Psoas muscle (tissue), 8 donors: Measurements from ENCODE around the gene PCDHA11. TPM values are rescaled to one million over a fixed set of nuclear protein-coding genes. Genes with fewer than 3 reads are reported as not detected.

Experiments used
- ATAC-seq, 4 donors: fragments of 200-7000 bp; cut with Tn5 transposase; one replicate each; pipeline ENCODE4 v1.9.1; 2020; ENCODE audit warnings: moderate library complexity in 3 of 4, mild to moderate bottlenecking in 2 of 4
- DNase-seq, 2 donors: peaks; one replicate each; pipeline ENCODE4 v3.0.0-alpha.2; 2020
- H3K27ac ChIP-seq: fragments of 200-600 bp; one replicate; pipeline ENCODE4 v1.8.0; 2022
- H3K27me3 ChIP-seq, 3 donors: fragments of 200-600 bp in 1 of 3; one replicate each; pipeline versions ENCODE4 v1.6.1 to v1.8.0; 2013 to 2022; ENCODE audit warnings: low read length in 2 of 3, mild to moderate bottlenecking in 2 of 3, moderate library complexity in 1 of 3; ENCODE audit not compliant: insufficient read depth in 3 of 3
- H3K36me3 ChIP-seq, 2 donors: fragments of 200-600 bp in 1 of 2; one replicate each; pipeline versions ENCODE4 v1.6.1 to v1.8.0; 2013 to 2022; ENCODE audit warnings: low read depth in 1 of 2, mild to moderate bottlenecking in 1 of 2, moderate library complexity in 1 of 2; ENCODE audit not compliant: insufficient read depth in 1 of 2
- H3K4me1 ChIP-seq: fragments of 200-600 bp; one replicate; pipeline ENCODE4 v1.8.0; 2022
- H3K4me3 ChIP-seq: fragments of 200-600 bp; one replicate; pipeline ENCODE4 v1.8.0; 2022; ENCODE audit warnings: mild to moderate bottlenecking
- H3K9me3 ChIP-seq: fragments of 200-600 bp; one replicate; pipeline ENCODE4 v1.8.0; 2022
- WGBS, 3 donors: extraction: QIAGEN DNeasy Blood & Tissue Kit; methylation state at CpG; one replicate each; pipeline versions ENCODE4 v1.1.6 to v1.1.7; 2013; 5-methylcytosine and 5-hydroxymethylcytosine counted together
- intact Hi-C, 2 donors: fragments of 100-400 bp; cut with DNase I; formaldehyde crosslinking; loops; one replicate each; pipeline versions ENCODE4 v1.11.0 to v1.14.2; 2022
- polyA plus RNA-seq, 3 donors: library from polyadenylated mRNA; stranded (reverse); fragments of 200-250 nt; gene quantifications; one replicate each; pipeline ENCODE4 v1.2.3, GENCODE V29; 2013
- total RNA-seq, 4 donors: library from RNA; stranded (reverse); fragmentation: NEBNext Ultra II Directional in 2 of 4; extraction: Animal tissue kit (Norgen Biotek cat#: 25700) in 2 of 4; gene quantifications; one replicate each; pipeline versions ENCODE4 v1.2.1 to v1.2.4, GENCODE V29; 2021 to 2023
- TF ChIP-seq, protein P1 (sequence below): fragments of 200-600 bp; IDR thresholded peaks from one replicate; pipeline ENCODE4 v1.8.0; 2022; ENCODE audit warnings: antibody characterized with exemption
- donor health status: healthy with polysubstance abuse.
- donor health status: DM: no; HTN: no; CAD: no; lungs with moderate emphysema.
- donor health status: Bipolar disorder and iron deficiency.
- donor health status: healthy.
- donor health status: DM: yes; HTN: yes; CAD: no.
- donor health status: DM: no; HTN: no; CAD: no.
- donor health status: DM: no; HTN: no; CAD: no.
- donor health status: DM: yes; HTN: yes; CAD: no.

Gene PCDHA11
- total and polyA plus RNA-seq, 7 donors, result 0.01 to 0.06 (median 0.03) TPM; not detected in 4

DNA sequence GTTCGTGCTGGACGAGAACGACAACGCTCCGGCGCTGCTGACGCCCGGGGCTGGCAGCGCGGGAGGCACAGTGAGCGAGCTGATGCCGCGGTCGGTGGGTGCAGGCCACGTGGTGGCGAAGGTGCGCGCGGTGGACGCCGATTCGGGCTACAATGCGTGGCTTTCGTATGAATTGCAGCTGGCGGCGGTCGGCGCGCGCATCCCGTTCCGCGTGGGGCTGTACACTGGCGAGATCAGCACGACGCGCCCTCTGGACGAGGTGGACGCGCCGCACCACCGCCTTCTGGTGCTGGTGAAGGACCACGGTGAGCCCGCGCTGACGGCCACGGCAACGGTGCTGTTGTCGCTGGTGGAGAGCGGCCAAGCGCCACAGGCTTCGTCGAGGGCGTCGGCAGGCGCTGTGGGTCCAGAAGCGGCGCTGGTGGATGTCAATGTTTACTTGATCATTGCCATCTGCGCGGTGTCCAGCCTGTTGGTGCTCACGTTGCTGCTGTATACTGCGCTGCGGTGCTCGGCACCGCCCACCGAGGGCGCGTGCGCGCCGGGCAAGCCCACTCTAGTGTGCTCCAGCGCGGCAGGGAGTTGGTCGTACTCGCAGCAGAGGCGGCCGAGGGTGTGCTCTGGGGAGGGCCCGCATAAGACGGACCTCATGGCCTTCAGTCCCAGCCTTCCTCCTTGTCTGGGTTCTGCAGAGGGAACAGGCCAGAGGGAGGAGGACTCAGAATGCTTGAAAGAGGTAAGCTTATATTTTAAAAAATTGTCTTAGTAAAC, 15.4 kb downstream of the PCDHA11 start:
- 28 to 41% (median 40%) methylated on average over 74 to 79 of the region's 79 CpGs for WGBS, 3 donors
- DNase-seq (no peak), ATAC-seq (no peak)
- intact Hi-C loops, result no loop called here
- Histone ChIP-seq H3K36me3 (no peaks in the 10 kb centered on the region), H3K27ac (no peak overlapping the region), H3K4me3 (no peak overlapping the region), H3K27me3 (peaks cover 0 to 8% (median 2%) of the 10 kb centered on the region in 3 donors), H3K4me1 (no peaks in the 10 kb centered on the region), H3K9me3 (no peaks in the 10 kb centered on the region)
- TF ChIP-seq, protein P1, sequence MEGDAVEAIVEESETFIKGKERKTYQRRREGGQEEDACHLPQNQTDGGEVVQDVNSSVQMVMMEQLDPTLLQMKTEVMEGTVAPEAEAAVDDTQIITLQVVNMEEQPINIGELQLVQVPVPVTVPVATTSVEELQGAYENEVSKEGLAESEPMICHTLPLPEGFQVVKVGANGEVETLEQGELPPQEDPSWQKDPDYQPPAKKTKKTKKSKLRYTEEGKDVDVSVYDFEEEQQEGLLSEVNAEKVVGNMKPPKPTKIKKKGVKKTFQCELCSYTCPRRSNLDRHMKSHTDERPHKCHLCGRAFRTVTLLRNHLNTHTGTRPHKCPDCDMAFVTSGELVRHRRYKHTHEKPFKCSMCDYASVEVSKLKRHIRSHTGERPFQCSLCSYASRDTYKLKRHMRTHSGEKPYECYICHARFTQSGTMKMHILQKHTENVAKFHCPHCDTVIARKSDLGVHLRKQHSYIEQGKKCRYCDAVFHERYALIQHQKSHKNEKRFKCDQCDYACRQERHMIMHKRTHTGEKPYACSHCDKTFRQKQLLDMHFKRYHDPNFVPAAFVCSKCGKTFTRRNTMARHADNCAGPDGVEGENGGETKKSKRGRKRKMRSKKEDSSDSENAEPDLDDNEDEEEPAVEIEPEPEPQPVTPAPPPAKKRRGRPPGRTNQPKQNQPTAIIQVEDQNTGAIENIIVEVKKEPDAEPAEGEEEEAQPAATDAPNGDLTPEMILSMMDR, result no peak

DNA sequence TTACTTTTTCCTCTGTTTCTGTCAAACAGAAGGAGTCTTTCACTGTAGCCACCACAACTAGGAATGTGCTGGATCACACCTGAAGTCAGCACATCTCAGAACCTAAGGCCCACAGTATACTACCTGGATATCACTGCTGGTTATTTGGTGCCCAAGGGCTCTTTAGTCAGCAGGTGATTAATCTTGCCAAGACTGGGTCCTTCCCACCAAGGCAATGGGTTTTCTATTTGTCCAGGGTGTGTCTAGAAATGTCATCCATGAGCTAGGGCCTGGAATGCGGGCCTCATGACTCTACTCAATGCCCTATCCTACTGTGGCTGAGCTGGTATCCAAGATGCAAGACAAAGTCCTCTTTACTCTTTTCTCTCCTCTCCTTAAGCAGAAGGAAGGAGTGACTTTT, 47.6 kb downstream of the PCDHA11 start:
- intact Hi-C loops, result no loop called here
- ATAC-seq (no peak), DNase-seq (no peak)
- Histone ChIP-seq H3K27me3 (peaks cover 0 to 3% (median 2%) of the 10 kb centered on the region in 3 donors), H3K9me3 (peaks cover 8% of the 10 kb centered on the region), H3K4me3 (no peak overlapping the region), H3K4me1 (no peaks in the 10 kb centered on the region), H3K36me3 (no peaks in the 10 kb centered on the region), H3K27ac (no peak overlapping the region)
- WGBS, 3 donors, result 83 to 90% (median 83%) methylated on average over 1 of the region's 1 CpG
- TF ChIP-seq, protein P1, result no peak

Other genes starting within 250 kb of the PCDHA11 start
- 10 to 100 TPM; 13.9 to 43.9 (median 18.0) TPM for gene CD14, start 235.8 kb upstream of the PCDHA11 start, total RNA-seq
- 1 to 10 TPM; 4.9 to 9.0 (median 7.3) TPM for gene CD14, start 235.8 kb upstream of the PCDHA11 start, polyA plus RNA-seq
- 1 to 10 TPM; 3.6 to 4.9 (median 4.1) TPM for gene TMCO6, start 229.5 kb upstream of the PCDHA11 start, total RNA-seq
- 1 to 10 TPM; 5.2 to 8.1 (median 6.4) TPM for gene TMCO6, start 229.5 kb upstream of the PCDHA11 start, polyA plus RNA-seq
- gene NDUFA2, start 221.3 kb upstream of the PCDHA11 start, total RNA-seq, result 100 to 1,000 TPM in 2 of 4 donors, 10 to 100 TPM in 2; 82.6 to 136 (median 113) TPM
- 100 to 1,000 TPM; 216 to 276 (median 252) TPM for gene NDUFA2, start 221.3 kb upstream of the PCDHA11 start, polyA plus RNA-seq
- 10 to 100 TPM; 74.8 to 99.2 (median 83.4) TPM for gene IK, start 221.1 kb upstream of the PCDHA11 start, total RNA-seq
- gene IK, start 221.1 kb upstream of the PCDHA11 start, polyA plus RNA-seq, result 100 to 1,000 TPM in 1 of 3 donors, 10 to 100 TPM in 2; 96.5 to 169 (median 98.3) TPM
- 10 to 100 TPM in 3 of 4 donors, 1 to 10 TPM in 1; 9.9 to 20.9 (median 13.3) TPM for gene WDR55, start 204.1 kb upstream of the PCDHA11 start, total RNA-seq
- gene WDR55, start 204.1 kb upstream of the PCDHA11 start, polyA plus RNA-seq, result 10 to 100 TPM; 12.3 to 33.4 (median 26.9) TPM
- 1 to 10 TPM in 2 of 4 donors, under 1 TPM in 2; 0.30 to 1.3 (median 0.87) TPM for gene DND1, start 195.4 kb upstream of the PCDHA11 start, total RNA-seq
- 1 to 10 TPM in 1 of 3 donors, under 1 TPM in 2; 0.37 to 1.5 (median 0.61) TPM for gene DND1, start 195.4 kb upstream of the PCDHA11 start, polyA plus RNA-seq
- gene HARS1, start 177.6 kb upstream of the PCDHA11 start, total RNA-seq, result 10 to 100 TPM; 29.5 to 48.1 (median 38.9) TPM
- gene HARS1, start 177.6 kb upstream of the PCDHA11 start, polyA plus RNA-seq, result 10 to 100 TPM; 39.1 to 58.0 (median 45.2) TPM
- 10 to 100 TPM; 19.8 to 35.1 (median 23.2) TPM for gene HARS2, start 177.5 kb upstream of the PCDHA11 start, total RNA-seq
- 10 to 100 TPM; 23.8 to 40.9 (median 38.0) TPM for gene HARS2, start 177.5 kb upstream of the PCDHA11 start, polyA plus RNA-seq
- gene ZMAT2, start 168.5 kb upstream of the PCDHA11 start, total RNA-seq, result 10 to 100 TPM; 44.7 to 54.5 (median 47.5) TPM
- gene ZMAT2, start 168.5 kb upstream of the PCDHA11 start, polyA plus RNA-seq, result 100 to 1,000 TPM in 1 of 3 donors, 10 to 100 TPM in 2; 78.0 to 136 (median 81.4) TPM
- under 1 TPM in 1 of 4 donors, not detected in 3; 0.10 TPM for gene PCDHA1, start 82.8 kb upstream of the PCDHA11 start, total RNA-seq
- not detected for gene PCDHA1, start 82.8 kb upstream of the PCDHA11 start, polyA plus RNA-seq
- under 1 TPM in 1 of 4 donors, not detected in 3; 0.18 TPM for gene PCDHA2, start 74.1 kb upstream of the PCDHA11 start, total RNA-seq
- gene PCDHA2, start 74.1 kb upstream of the PCDHA11 start, polyA plus RNA-seq, result not detected
- under 1 TPM in 1 of 4 donors, not detected in 3; 0.12 TPM for gene PCDHA3, start 67.9 kb upstream of the PCDHA11 start, total RNA-seq
- gene PCDHA3, start 67.9 kb upstream of the PCDHA11 start, polyA plus RNA-seq, result under 1 TPM in 1 of 3 donors, not detected in 2; 0.03 TPM
- gene PCDHA4, start 61.9 kb upstream of the PCDHA11 start, total RNA-seq, result under 1 TPM in 2 of 4 donors, not detected in 2; 0.06 to 0.08 TPM
- under 1 TPM; 0.01 to 0.06 (median 0.01) TPM for gene PCDHA4, start 61.9 kb upstream of the PCDHA11 start, polyA plus RNA-seq
- not detected for gene PCDHA5, start 47.3 kb upstream of the PCDHA11 start, total RNA-seq
- under 1 TPM in 1 of 3 donors, not detected in 2; 0.01 TPM for gene PCDHA5, start 47.3 kb upstream of the PCDHA11 start, polyA plus RNA-seq
- not detected for gene PCDHA6, start 41.0 kb upstream of the PCDHA11 start, total RNA-seq
- gene PCDHA6, start 41.0 kb upstream of the PCDHA11 start, polyA plus RNA-seq, result not detected
- under 1 TPM in 1 of 4 donors, not detected in 3; 0.08 TPM for gene PCDHA7, start 34.7 kb upstream of the PCDHA11 start, total RNA-seq
- under 1 TPM in 2 of 3 donors, not detected in 1; 0.01 to 0.07 TPM for gene PCDHA7, start 34.7 kb upstream of the PCDHA11 start, polyA plus RNA-seq
- gene PCDHA8, start 27.8 kb upstream of the PCDHA11 start, total RNA-seq, result under 1 TPM in 1 of 4 donors, not detected in 3; 0.12 TPM
- gene PCDHA8, start 27.8 kb upstream of the PCDHA11 start, polyA plus RNA-seq, result under 1 TPM in 1 of 3 donors, not detected in 2; 0.01 TPM
- under 1 TPM in 1 of 4 donors, not detected in 3; 0.04 TPM for gene PCDHA9, start 20.6 kb upstream of the PCDHA11 start, total RNA-seq
- under 1 TPM in 1 of 3 donors, not detected in 2; 0.01 TPM for gene PCDHA9, start 20.6 kb upstream of the PCDHA11 start, polyA plus RNA-seq
- gene PCDHA10, start 13.1 kb upstream of the PCDHA11 start, total RNA-seq, result under 1 TPM in 2 of 4 donors, not detected in 2; 0.11 to 0.12 TPM
- under 1 TPM in 1 of 3 donors, not detected in 2; 0.05 TPM for gene PCDHA10, start 13.1 kb upstream of the PCDHA11 start, polyA plus RNA-seq
- gene PCDHA12, start 6.4 kb downstream of the PCDHA11 start, total RNA-seq, result not detected
- gene PCDHA12, start 6.4 kb downstream of the PCDHA11 start, polyA plus RNA-seq, result under 1 TPM in 2 of 3 donors, not detected in 1; 0.01 to 0.06 TPM
- gene PCDHA13, start 13.2 kb downstream of the PCDHA11 start, total RNA-seq, result not detected
- not detected for gene PCDHA13, start 13.2 kb downstream of the PCDHA11 start, polyA plus RNA-seq
- gene PCDHAC1, start 57.3 kb downstream of the PCDHA11 start, total RNA-seq, result under 1 TPM; 0.07 to 0.36 (median 0.10) TPM
- gene PCDHAC1, start 57.3 kb downstream of the PCDHA11 start, polyA plus RNA-seq, result under 1 TPM in 1 of 3 donors, not detected in 2; 0.01 TPM
- gene PCDHAC2, start 97.5 kb downstream of the PCDHA11 start, total RNA-seq, result under 1 TPM; 0.11 to 0.62 (median 0.16) TPM
- under 1 TPM in 2 of 3 donors, not detected in 1; 0.01 to 0.03 TPM for gene PCDHAC2, start 97.5 kb downstream of the PCDHA11 start, polyA plus RNA-seq
- gene PCDHB1, start 182.4 kb downstream of the PCDHA11 start, total RNA-seq, result under 1 TPM in 1 of 4 donors, not detected in 3; 0.06 TPM
- gene PCDHB1, start 182.4 kb downstream of the PCDHA11 start, polyA plus RNA-seq, result under 1 TPM in 1 of 3 donors, not detected in 2; 0.01 TPM
- 1 to 10 TPM in 2 of 4 donors, under 1 TPM in 2; 0.88 to 1.6 (median 1.2) TPM for gene PCDHB2, start 225.7 kb downstream of the PCDHA11 start, total RNA-seq
- under 1 TPM; 0.30 to 0.61 (median 0.31) TPM for gene PCDHB2, start 225.7 kb downstream of the PCDHA11 start, polyA plus RNA-seq
- gene PCDHB3, start 231.5 kb downstream of the PCDHA11 start, total RNA-seq, result 1 to 10 TPM in 1 of 4 donors, under 1 TPM in 3; 0.65 to 1.8 (median 0.81) TPM
- gene PCDHB3, start 231.5 kb downstream of the PCDHA11 start, polyA plus RNA-seq, result under 1 TPM; 0.18 to 0.82 (median 0.31) TPM